ENCODE measurements around the gene RGS13.
"Not testable (repeated sequence)": the region's sequence is repeated elsewhere in the genome, so short reads cannot be mapped to it uniquely, and the experiment has no call there.

RGS13 gene

GRCh38 chr1:192675716-192676115, 39.8 kb downstream of the RGS13 start:
- no peak for DNase-seq (ENCODE audit: low spot score)

GRCh38 chr1:192678099-192678498, 42.2 kb downstream of the RGS13 start:
- no peak for DNase-seq (ENCODE audit: low spot score)

GRCh38 chr1:192682335-192682734, 46.4 kb downstream of the RGS13 start:
- no peak for DNase-seq (ENCODE audit: low spot score)

- not testable (repeated sequence) for DNase-seq (ENCODE audit: low spot score)
Observed at GRCh38 chr1:192683081-192683480, 47.1 kb downstream of the RGS13 start.

- DNase-seq (ENCODE audit: low spot score) = no peak
Observed at GRCh38 chr1:192689459-192689858, 53.5 kb downstream of the RGS13 start.

GRCh38 chr1:192691041-192691440, 55.1 kb downstream of the RGS13 start:
- no peak for DNase-seq (ENCODE audit: low spot score)

GRCh38 chr1:192696082-192696481, 60.1 kb downstream of the RGS13 start:
- DNase-seq (ENCODE audit: low spot score) = no peak

GRCh38 chr1:192697771-192698170, 61.8 kb downstream of the RGS13 start:
- no peak for DNase-seq (ENCODE audit: low spot score)

GRCh38 chr1:192698731-192699130, 62.8 kb downstream of the RGS13 start:
- DNase-seq (ENCODE audit: low spot score) = no peak

GRCh38 chr1:192700834-192701271, 64.9 kb downstream of the RGS13 start:
- no peak for DNase-seq (ENCODE audit: low spot score)

GRCh38 chr1:192702212-192702902, 66.4 kb downstream of the RGS13 start:
- DNase-seq (ENCODE audit: low spot score) = no peak

- no peak for DNase-seq (ENCODE audit: low spot score)
Observed at GRCh38 chr1:192703283-192704206, 67.6 kb downstream of the RGS13 start.

GRCh38 chr1:192705510-192705909, 69.6 kb downstream of the RGS13 start:
- DNase-seq (ENCODE audit: low spot score) = no peak

- no peak for DNase-seq (ENCODE audit: low spot score)
Observed at GRCh38 chr1:192706936-192707335, 71.0 kb downstream of the RGS13 start.

GRCh38 chr1:192707978-192708547, 72.1 kb downstream of the RGS13 start:
- DNase-seq (ENCODE audit: low spot score) = no peak

GRCh38 chr1:192709544-192709943, 73.6 kb downstream of the RGS13 start:
- no peak for DNase-seq (ENCODE audit: low spot score)
